Prostate gland (tissue), 2 donors: ENCODE data around the gene DRAM2.

Experiments used
- POLR2A ChIP-seq: fragments of 450-650 bp; IDR thresholded peaks from one replicate; pipeline ENCODE4 v1.6.1; 2016; ENCODE audit warnings: antibody characterized with exemption, mild to moderate bottlenecking
- TF ChIP-seq, protein P1 (sequence below), 4 experiments: fragments of 200-600 bp in 2 of 4; fragments of 450-650 bp in 2 of 4; sonication (generic) in 2 of 4; IDR thresholded peaks; 1 replicate in 3 of 4; 2 replicates in 1 of 4; pipeline ENCODE4 v1.5.1; 2016 to 2019; ENCODE audit warnings: antibody characterized with exemption in 4 of 4, mild to moderate bottlenecking in 2 of 4, moderate library complexity in 2 of 4

DNA sequence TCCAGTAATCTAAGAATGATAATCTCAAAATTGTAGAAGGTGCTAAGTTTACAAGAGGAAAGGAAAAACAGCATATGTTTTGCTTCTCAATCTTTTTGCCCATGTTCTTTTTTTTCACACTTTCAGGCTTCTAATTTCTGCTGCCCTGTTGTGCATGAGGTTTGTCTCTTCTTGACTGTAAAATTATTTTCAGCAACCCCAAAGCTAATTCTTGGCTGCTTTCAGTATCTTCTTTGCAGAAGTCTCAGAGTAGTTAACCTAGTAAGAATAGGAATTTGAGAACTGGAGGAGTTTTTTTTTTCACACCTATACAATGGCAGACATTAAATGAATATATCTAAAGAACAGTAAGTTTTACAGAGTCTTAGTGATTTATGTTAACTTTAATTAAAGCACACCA lies 34.2 kb upstream of the DRAM2 start:
- TF ChIP-seq, protein P1, sequence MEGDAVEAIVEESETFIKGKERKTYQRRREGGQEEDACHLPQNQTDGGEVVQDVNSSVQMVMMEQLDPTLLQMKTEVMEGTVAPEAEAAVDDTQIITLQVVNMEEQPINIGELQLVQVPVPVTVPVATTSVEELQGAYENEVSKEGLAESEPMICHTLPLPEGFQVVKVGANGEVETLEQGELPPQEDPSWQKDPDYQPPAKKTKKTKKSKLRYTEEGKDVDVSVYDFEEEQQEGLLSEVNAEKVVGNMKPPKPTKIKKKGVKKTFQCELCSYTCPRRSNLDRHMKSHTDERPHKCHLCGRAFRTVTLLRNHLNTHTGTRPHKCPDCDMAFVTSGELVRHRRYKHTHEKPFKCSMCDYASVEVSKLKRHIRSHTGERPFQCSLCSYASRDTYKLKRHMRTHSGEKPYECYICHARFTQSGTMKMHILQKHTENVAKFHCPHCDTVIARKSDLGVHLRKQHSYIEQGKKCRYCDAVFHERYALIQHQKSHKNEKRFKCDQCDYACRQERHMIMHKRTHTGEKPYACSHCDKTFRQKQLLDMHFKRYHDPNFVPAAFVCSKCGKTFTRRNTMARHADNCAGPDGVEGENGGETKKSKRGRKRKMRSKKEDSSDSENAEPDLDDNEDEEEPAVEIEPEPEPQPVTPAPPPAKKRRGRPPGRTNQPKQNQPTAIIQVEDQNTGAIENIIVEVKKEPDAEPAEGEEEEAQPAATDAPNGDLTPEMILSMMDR (IDR thresholded peaks at IDR 0.05), result no peak
- TF ChIP-seq POLR2A, result no peak
